Measurements from ENCODE around the gene MBP. TPM values are rescaled to one million over a fixed set of nuclear protein-coding genes. Genes with fewer than 3 reads are reported as not detected.

Gene MBP
- total RNA-seq, 6 experiments from 2014 or later: 0.05 to 0.23 (median 0.12) TPM; not detected in 1

DNA sequence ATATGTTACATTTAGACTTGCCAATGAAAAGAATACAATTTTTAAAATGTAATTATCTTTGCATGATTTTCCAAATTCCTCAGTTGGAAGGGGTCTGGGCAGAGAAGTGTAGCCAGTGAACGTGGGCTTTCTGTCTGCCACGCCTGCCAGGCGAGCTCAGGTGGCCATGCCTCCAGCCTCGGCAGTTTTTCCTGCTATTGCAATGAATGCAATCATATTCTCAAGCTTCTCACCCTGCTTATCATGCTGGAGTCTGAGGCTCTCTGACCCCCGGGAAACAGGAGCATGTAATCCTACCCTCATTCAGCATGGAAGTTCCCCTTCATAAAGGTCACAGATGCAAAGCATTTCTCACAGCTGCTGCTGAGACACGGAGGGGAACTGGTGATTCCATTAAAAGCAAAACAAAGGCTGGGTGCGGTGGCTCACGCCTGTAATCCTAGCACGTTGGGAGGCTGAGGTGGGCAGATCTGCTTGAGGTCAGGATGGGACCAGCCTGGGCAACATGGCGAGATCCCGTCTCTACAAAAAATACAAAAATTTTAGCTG lies 154.8 kb downstream of the MBP start:
- H3K4me3 Mint-ChIP-seq: no peak overlapping the region
- no peaks in the 10 kb centered on the region for H3K4me1 Mint-ChIP-seq (ENCODE audit: low read depth)
- no peak overlapping the region for H3K27ac Mint-ChIP-seq

DNA sequence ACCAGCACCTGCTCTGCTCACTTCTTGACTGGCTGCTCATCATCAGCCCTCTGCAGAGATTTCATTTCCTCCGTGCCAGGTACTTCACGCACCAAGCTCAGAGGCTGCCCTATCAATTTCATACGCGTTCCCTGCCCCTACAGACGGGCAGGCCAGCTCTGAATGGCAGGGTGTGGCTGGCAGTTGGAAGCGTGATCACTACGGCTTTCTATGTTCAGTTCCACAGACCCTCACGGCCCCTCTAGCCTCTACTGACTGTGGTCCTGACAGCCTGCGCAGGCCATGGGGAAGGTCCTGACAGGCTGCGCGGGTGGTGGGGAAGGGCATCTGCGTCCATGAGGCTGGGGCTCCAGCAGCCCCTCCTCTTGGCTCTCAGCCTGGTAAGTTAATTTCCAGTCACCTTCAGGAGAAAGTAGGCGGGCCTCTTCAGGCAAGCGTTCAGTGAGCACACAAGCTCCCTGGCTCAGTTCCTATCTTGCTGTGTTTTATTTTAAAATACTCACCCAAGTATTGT lies 155.4 kb downstream of the MBP start:
- TF ChIP-seq, protein P1, sequence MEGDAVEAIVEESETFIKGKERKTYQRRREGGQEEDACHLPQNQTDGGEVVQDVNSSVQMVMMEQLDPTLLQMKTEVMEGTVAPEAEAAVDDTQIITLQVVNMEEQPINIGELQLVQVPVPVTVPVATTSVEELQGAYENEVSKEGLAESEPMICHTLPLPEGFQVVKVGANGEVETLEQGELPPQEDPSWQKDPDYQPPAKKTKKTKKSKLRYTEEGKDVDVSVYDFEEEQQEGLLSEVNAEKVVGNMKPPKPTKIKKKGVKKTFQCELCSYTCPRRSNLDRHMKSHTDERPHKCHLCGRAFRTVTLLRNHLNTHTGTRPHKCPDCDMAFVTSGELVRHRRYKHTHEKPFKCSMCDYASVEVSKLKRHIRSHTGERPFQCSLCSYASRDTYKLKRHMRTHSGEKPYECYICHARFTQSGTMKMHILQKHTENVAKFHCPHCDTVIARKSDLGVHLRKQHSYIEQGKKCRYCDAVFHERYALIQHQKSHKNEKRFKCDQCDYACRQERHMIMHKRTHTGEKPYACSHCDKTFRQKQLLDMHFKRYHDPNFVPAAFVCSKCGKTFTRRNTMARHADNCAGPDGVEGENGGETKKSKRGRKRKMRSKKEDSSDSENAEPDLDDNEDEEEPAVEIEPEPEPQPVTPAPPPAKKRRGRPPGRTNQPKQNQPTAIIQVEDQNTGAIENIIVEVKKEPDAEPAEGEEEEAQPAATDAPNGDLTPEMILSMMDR (IDR thresholded peaks at IDR 0.05): no peak
- Mint-ChIP-seq H3K27me3 (ENCODE audit: insufficient read depth) (peaks cover 2% of the 10 kb centered on the region; the same call in 1 of the 2 replicates), H3K9me3 (no peaks in the 10 kb centered on the region), H3K4me3 (no peak overlapping the region), H3K4me1 (ENCODE audit: low read depth) (0 out of 2 replicates have a peak, but pooled peaks cover 4% of the 10 kb centered on the region), H3K27ac (no peak overlapping the region), H3K36me3 (ENCODE audit: low read depth) (peaks cover 12% of the 10 kb centered on the region; the same call in 1 of the 2 replicates)
- DNase-seq: no peak

More for the DNA sequence above, 154.8 kb downstream of the MBP start:
- Mint-ChIP-seq H3K36me3 (ENCODE audit: low read depth) (peaks cover 8% of the 10 kb centered on the region; the same call in 1 of the 2 replicates), H3K27me3 (ENCODE audit: insufficient read depth) (peaks cover 2% of the 10 kb centered on the region; the same call in 1 of the 2 replicates), H3K9me3 (no peaks in the 10 kb centered on the region)
- TF ChIP-seq, protein P1 (IDR thresholded peaks at IDR 0.05): no peak
- DNase-seq: no peak

DNA sequence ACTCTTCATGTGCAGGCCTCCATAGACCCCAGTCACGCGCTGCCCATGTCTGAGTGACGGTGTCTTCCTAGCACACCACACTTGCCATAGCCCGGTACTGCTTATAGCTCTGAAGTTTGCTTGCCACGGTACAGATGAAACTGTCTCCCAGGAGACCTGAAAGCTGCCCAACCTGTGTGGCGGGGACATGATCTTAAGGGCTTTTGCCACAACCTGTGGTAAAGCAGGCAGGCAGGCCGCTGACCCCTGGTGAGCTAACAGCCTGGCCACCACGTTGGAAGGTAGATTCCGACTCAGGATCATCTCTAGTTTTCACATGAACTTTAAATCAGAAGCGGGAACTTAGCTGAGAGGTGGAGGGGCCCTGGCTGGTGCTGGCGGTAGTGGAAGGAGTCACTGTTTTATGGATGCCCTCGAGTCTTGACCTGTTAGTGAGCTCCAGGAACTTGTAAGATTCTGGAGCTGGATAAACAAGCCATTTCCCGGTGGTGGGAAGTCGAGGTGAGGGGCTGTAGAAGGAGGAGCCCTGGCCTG lies 156.9 kb downstream of the MBP start:
- H3K36me3 Mint-ChIP-seq (ENCODE audit: low read depth): peaks cover 13% of the 10 kb centered on the region; the same call in 1 of the 2 replicates
- no peaks in the 10 kb centered on the region for H3K9me3 Mint-ChIP-seq
- 0 out of 2 replicates have a peak, but pooled peaks cover 6% of the 10 kb centered on the region for H3K4me1 Mint-ChIP-seq (ENCODE audit: low read depth)
- no peak overlapping the region for H3K27ac Mint-ChIP-seq
- peaks cover 2% of the 10 kb centered on the region; the same call in 1 of the 2 replicates for H3K27me3 Mint-ChIP-seq (ENCODE audit: insufficient read depth)
- no peak for DNase-seq
- H3K4me3 Mint-ChIP-seq: no peak overlapping the region
- TF ChIP-seq, protein P1 (IDR thresholded peaks at IDR 0.05): no peak

DNA sequence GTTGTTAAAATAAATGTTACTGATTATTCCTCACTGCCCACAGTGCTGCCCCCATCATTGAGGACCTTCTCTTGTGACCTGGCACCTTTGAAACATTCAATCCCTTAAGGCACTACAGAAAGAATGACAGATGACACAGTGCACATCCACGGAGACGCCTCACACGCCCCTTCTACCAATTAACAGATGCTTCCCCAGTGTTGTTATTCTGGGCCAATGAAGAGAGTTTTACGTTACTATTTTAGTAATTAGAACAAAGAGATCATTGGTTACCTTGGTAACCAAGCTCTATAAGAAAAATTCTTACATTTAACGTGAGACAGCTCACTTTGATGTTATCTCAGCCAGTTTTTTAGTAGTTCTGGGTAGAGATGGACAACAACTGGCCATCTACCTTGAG lies 158.2 kb downstream of the MBP start:
- Mint-ChIP-seq H3K27me3 (ENCODE audit: insufficient read depth) (peaks cover 2% of the 10 kb centered on the region; the same call in 1 of the 2 replicates), H3K36me3 (ENCODE audit: low read depth) (peaks cover 13% of the 10 kb centered on the region; the same call in 1 of the 2 replicates), H3K27ac (no peak overlapping the region), H3K9me3 (no peaks in the 10 kb centered on the region), H3K4me1 (ENCODE audit: low read depth) (0 out of 2 replicates have a peak, but pooled peaks cover 6% of the 10 kb centered on the region), H3K4me3 (no peak overlapping the region)
- TF ChIP-seq, protein P1 (IDR thresholded peaks at IDR 0.05): no peak
- no peak for DNase-seq

DNA sequence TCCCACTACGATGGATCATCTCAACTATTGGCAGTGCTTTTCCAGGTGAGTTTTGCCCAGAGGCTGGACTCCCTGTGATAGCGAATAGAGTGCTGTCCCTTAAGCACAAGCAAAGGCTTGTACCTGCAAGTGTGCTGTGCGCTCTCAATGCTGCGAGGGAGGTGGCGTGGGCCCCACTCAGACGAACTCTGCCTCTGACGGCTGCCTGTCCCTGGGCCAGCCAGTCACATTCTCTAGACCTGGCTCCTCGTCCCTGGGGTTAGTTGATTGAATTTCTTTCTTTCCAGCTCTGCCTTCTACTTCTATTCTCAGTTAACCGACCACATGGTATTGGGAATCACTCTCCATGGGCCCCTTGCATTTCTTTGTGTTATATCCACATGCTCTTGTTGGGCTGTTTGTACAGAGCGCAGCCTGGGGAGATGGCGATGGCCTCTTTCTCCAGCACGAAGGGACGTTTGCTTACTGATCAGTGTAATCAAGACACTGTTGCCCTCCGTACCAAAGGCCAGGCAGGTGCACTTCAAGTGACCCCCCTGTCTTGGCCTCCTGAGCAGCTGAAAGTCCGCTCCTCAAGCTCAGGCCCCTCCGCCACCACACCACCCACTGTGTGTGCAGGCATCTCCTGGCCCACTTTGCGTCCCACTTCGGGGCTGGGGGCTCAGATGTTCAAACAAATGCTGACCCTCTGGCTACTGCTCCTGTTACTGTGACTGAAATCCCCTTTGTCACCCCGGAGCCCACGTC lies 158.9 kb downstream of the MBP start:
- no peak overlapping the region for H3K27ac Mint-ChIP-seq
- TF ChIP-seq, protein P1 (IDR thresholded peaks at IDR 0.05): no peak

More for the DNA sequence above, 158.9 kb downstream of the MBP start:
- Mint-ChIP-seq H3K4me1 (ENCODE audit: low read depth) (0 out of 2 replicates have a peak, but pooled peaks cover 6% of the 10 kb centered on the region), H3K9me3 (no peaks in the 10 kb centered on the region), H3K4me3 (no peak overlapping the region), H3K36me3 (ENCODE audit: low read depth) (peaks cover 9% of the 10 kb centered on the region; the same call in 1 of the 2 replicates), H3K27me3 (ENCODE audit: insufficient read depth) (peaks cover 2% of the 10 kb centered on the region; the same call in 1 of the 2 replicates)
- no peak for DNase-seq
